HepG2 (cell line): ENCODE measurements around the gene HMGN4. TPM values are rescaled to one million over a fixed set of nuclear protein-coding genes. Genes with fewer than 3 reads are reported as not detected.

Experiments
- AHR ChIP-seq: IDR thresholded peaks from 2 replicates; pipeline ENCODE4 v1.6.1; 2018; ENCODE audit warnings: missing genetic modification reagents, missing compliant biosample characterization
- ATF6 ChIP-seq: sonication (generic); formaldehyde crosslinking; conservative IDR thresholded peaks from 2 replicates; pipeline ENCODE4 v1.4.0; 2020; ENCODE audit warnings: missing genetic modification reagents
- CBX1 ChIP-seq: IDR thresholded peaks from one replicate; pipeline ENCODE4 v1.6.1; 2016; ENCODE audit warnings: antibody characterized with exemption, low read depth
- CEBPZ ChIP-seq: IDR thresholded peaks from 2 replicates; pipeline ENCODE4 v1.6.1; 2012; ENCODE audit warnings: low read length, improper control_type of control experiment
- CENPX ChIP-seq: sonication (generic); formaldehyde crosslinking; IDR thresholded peaks from 2 replicates; pipeline ENCODE4 v1.9.0; 2021; ENCODE audit warnings: mild to moderate bottlenecking, missing genetic modification reagents, moderate library complexity
- HNRNPL ChIP-seq: fragments of 200-400 bp; formaldehyde crosslinking; IDR thresholded peaks from 2 replicates; pipeline ENCODE4 v1.6.1; 2017; ENCODE audit warnings: mild to moderate bottlenecking, low read depth, low read length
- IRF2 ChIP-seq: IDR thresholded peaks from 2 replicates; pipeline ENCODE4 v1.6.1; 2018; ENCODE audit warnings: missing genetic modification reagents, missing compliant biosample characterization
- MEF2D ChIP-seq: sonication (generic); formaldehyde crosslinking; IDR thresholded peaks from 2 replicates; pipeline ENCODE4 v1.5.1; 2020; ENCODE audit warnings: mild to moderate bottlenecking, missing genetic modification reagents
- NR0B2 ChIP-seq: sonication (generic); formaldehyde crosslinking; IDR thresholded peaks from 2 replicates; pipeline ENCODE4 v1.4.0; 2020; ENCODE audit warnings: mild to moderate bottlenecking, missing genetic modification reagents
- RBM22 ChIP-seq: fragments of 200-400 bp; formaldehyde crosslinking; optimal IDR thresholded peaks from 2 replicates; pipeline ENCODE3; 2017; ENCODE audit warnings: mild to moderate bottlenecking, low read length, moderate library complexity
- REXO4 ChIP-seq: sonication (generic); formaldehyde crosslinking; IDR thresholded peaks from 2 replicates; pipeline ENCODE4 v1.8.0; 2022; ENCODE audit warnings: missing genetic modification reagents, mild to moderate bottlenecking, borderline replicate concordance
- SP4 ChIP-seq: sonication (generic); formaldehyde crosslinking; IDR thresholded peaks from 2 replicates; pipeline ENCODE4 v1.8.1; 2023; ENCODE audit warnings: mild to moderate bottlenecking, missing genetic modification reagents
- U2AF1 ChIP-seq: fragments of 200-400 bp; formaldehyde crosslinking; optimal IDR thresholded peaks from 2 replicates; pipeline ENCODE3; 2017; ENCODE audit warnings: mild to moderate bottlenecking, low read depth, low read length
- ZBTB37 ChIP-seq: sonication (generic); formaldehyde crosslinking; IDR thresholded peaks from 2 replicates; pipeline ENCODE4 v1.4.0; 2020; ENCODE audit warnings: mild to moderate bottlenecking, missing genetic modification reagents
- ZFY ChIP-seq: sonication (generic); formaldehyde crosslinking; IDR thresholded peaks from 2 replicates; pipeline ENCODE4 v1.4.0; 2020; ENCODE audit warnings: missing genetic modification reagents
- ZKSCAN1 ChIP-seq: fragments of 150-350 bp; IDR thresholded peaks from 2 replicates; pipeline ENCODE4 v1.6.1; 2014; ENCODE audit warnings: low read length
- ZNF232 ChIP-seq: sonication (generic); formaldehyde crosslinking; IDR thresholded peaks from 2 replicates; pipeline ENCODE4 v1.4.0; 2020; ENCODE audit warnings: missing genetic modification reagents, borderline replicate concordance
- ZNF256 ChIP-seq: sonication (generic); formaldehyde crosslinking; conservative IDR thresholded peaks from 2 replicates; pipeline ENCODE4 v1.4.0; 2020; ENCODE audit warnings: missing genetic modification reagents
- ZNF441 ChIP-seq: sonication (generic); formaldehyde crosslinking; IDR thresholded peaks from 2 replicates; pipeline ENCODE4 v1.7.0; 2021; ENCODE audit warnings: missing genetic modification reagents, borderline replicate concordance
- ZNF704 ChIP-seq: sonication (generic); formaldehyde crosslinking; IDR thresholded peaks from 2 replicates; pipeline ENCODE4 v1.8.1; 2023; ENCODE audit warnings: mild to moderate bottlenecking, inconsistent platforms, moderate library complexity, missing genetic modification reagents, borderline replicate concordance
- polyA plus RNA-seq, 8 experiments: library from polyadenylated mRNA; depleted of rRNA in 3 of 8; stranded (reverse) in 7 of 8; unstranded in 1 of 8; fragments of >200 nt; fragmentation: Illumina TruSeq in 4 of 8; extraction: Trizol in 4 of 8; gene quantifications; 2 replicates each; pipeline versions ENCODE4 v1.2.1 to v1.2.3, GENCODE V29; 2011 to 2016; ENCODE audit warnings: low read depth in 4 of 8, missing spikeins in 1 of 8, mixed read lengths in 1 of 8; ENCODE audit not compliant: insufficient read depth in 1 of 8
- total RNA-seq, 5 experiments: library from RNA; depleted of rRNA; stranded (reverse); fragments of >200 nt; fragmentation: Illumina TruSeq; extraction: Trizol; gene quantifications; 2 replicates each; pipeline ENCODE4 v1.2.3, GENCODE V29; 2016; ENCODE audit warnings: low read depth in 1 of 5

HMGN4 gene
- total and polyA plus RNA-seq, 2 of the 13 experiments (the other 11 are each of a cell fraction or from before 2014, with no cell fraction given) = 39.9 to 52.1 TPM

- TF ChIP-seq ZNF704 (CRISPR knock-in tag) (no peak), ZKSCAN1 (peak; percentile 50; the same call in 1 of the 2 replicates), CBX1 (peak; percentile 75), ZFY (CRISPR knock-in tag) (peak; percentile 45), ZBTB37 (CRISPR knock-in tag) (no peak), NR0B2 (CRISPR knock-in tag) (no peak), SP4 (CRISPR knock-in tag) (no peak; the same call in 1 of the 2 replicates), ZNF256 (0 out of 2 replicates have a peak, but pooled peaks have one; percentile 23), ATF6 (CRISPR knock-in tag) (no peak), CEBPZ (no peak), AHR (0 out of 2 replicates have a peak, but pooled peaks have one; percentile 54), MEF2D (CRISPR knock-in tag) (peak; percentile 26; the same call in 1 of the 2 replicates), ZNF232 (CRISPR knock-in tag) (no peak), IRF2 (CRISPR knock-in tag) (peak; percentile 97), REXO4 (CRISPR knock-in tag) (no peak), CENPX (no peak), ZNF441 (CRISPR knock-in tag) (no peak), HNRNPL (no peak), RBM22 (peak; percentile 97), U2AF1 (no peak)
These were observed 33.6 kb downstream of the HMGN4 start (continued) for GRCh38 chr6:26571592-26572296.
